Body of pancreas (tissue), 4 donors: ENCODE results near the gene IRX3.

ENCODE experiments used
- CTCF ChIP-seq, 7 experiments: fragments of 450-650 bp in 4 of 7; fragments of 200-600 bp in 3 of 7; sonication (generic) in 3 of 7; IDR thresholded peaks; one replicate each; pipeline ENCODE4 v1.5.1; 2016 to 2019; ENCODE audit warnings: antibody characterized with exemption in 7 of 7
- POLR2A ChIP-seq, 3 donors: fragments of 450-650 bp; IDR thresholded peaks; one replicate each; pipeline ENCODE4 v1.6.1; 2016; ENCODE audit warnings: antibody characterized with exemption in 3 of 3, mild to moderate bottlenecking in 2 of 3

- TF ChIP-seq CTCF (IDR thresholded peaks at IDR 0.05) (no peak), POLR2A (IDR thresholded peaks at IDR 0.05) (no peak)
Measured at GRCh38 chr16:54297154-54297553, 10.6 kb upstream of the IRX3 start.
